ENCODE data around the gene GPC2. TPM values are rescaled to one million over a fixed set of nuclear protein-coding genes. Genes with fewer than 3 reads are reported as not detected.

GPC2 gene
- total and polyA plus RNA-seq, 9 donors: 0.25 to 5.6 (median 3.1) TPM

DNA sequence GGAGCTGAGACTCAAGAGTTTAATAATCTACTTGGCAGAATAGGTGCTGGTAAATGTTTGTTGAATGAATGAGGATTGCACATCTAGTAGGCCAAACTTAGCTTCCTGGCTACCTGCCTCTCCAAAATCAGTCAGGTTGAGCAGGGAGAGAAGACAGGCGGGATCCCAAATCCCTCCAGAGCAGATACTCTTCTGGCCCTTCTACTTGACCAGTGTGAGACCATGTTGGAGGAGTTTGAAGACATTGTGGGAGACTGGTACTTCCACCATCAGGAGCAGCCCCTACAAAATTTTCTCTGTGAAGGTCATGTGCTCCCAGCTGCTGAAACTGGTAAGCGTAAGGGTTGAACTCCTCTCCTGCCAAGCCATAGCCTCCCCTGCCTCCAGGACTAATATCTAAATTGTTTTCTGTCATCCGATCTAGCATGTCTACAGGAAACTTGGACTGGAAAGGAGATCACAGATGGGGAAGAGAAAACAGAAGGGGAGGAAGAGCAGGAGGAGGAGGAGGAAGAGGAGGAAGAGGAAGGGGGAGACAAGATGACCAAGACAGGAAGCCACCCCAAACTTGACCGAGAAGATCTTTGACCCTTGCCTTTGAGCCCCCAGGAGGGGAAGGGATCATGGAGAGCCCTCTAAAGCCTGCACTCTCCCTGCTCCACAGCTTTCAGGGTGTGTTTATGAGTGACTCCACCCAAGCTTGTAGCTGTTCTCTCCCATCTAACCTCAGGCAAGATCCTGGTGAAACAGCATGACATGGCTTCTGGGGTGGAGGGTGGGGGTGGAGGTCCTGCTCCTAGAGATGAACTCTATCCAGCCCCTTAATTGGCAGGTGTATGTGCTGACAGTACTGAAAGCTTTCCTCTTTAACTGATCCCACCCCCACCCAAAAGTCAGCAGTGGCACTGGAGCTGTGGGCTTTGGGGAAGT is 52.6 kb downstream of the GPC2 start:
- Histone ChIP-seq H3K4me1 (ENCODE audit: insufficient read depth) (peaks cover 3% of the 10 kb centered on the region), H3K9me3 (no peaks in the 10 kb centered on the region), H3K4me3 (no peak overlapping the region), H3K27me3 (no peaks in the 10 kb centered on the region), H3K27ac (no peak overlapping the region), H3K36me3 (no peaks in the 10 kb centered on the region)
- no peak for TF ChIP-seq CTCF (IDR thresholded peaks at IDR 0.05)
- TF ChIP-seq EP300 (IDR thresholded peaks at IDR 0.05): no peak
- TF ChIP-seq POLR2A (IDR thresholded peaks at IDR 0.05): no peak
- WGBS, 3 donors: 65 to 78% (median 68%) methylated on average over 4 of the region's 4 CpGs
- intact Hi-C loops (cut with DNase I): no loop called here
- no peak for DNase-seq

DNA sequence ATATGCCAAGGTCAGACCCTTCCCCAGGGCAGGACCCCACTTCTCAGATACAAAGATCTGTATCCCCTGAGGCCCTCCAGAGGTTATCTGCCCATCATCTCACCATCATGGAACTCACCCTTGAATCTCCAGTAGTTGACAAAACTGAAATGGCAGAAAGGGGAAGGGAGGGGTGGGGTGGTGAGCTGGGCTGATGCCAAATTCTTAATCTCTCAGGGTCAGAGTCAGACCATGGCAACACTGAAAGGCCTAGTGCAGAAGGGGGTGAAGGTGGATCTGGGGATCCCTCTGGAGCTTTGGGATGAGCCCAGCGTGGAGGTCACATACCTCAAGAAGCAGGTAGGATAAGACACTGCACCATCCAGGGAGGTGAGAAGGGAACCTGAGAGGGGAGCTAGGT is 54.6 kb downstream of the GPC2 start:
- WGBS, 3 donors: 88 to 94% (median 90%) methylated on average over 1 of the region's 1 CpG
- Histone ChIP-seq H3K27me3 (no peaks in the 10 kb centered on the region), H3K27ac (no peak overlapping the region), H3K4me1 (ENCODE audit: insufficient read depth) (no peaks in the 10 kb centered on the region), H3K36me3 (no peaks in the 10 kb centered on the region), H3K4me3 (no peak overlapping the region), H3K9me3 (no peaks in the 10 kb centered on the region)
- intact Hi-C loops (cut with DNase I): no loop called here
- no peak for DNase-seq
- TF ChIP-seq CTCF (IDR thresholded peaks at IDR 0.05): no peak
- no peak for TF ChIP-seq EP300 (IDR thresholded peaks at IDR 0.05)
- no peak for TF ChIP-seq POLR2A (IDR thresholded peaks at IDR 0.05)

- no peaks in the 10 kb centered on the region for H3K27me3 ChIP-seq
- WGBS, 3 donors: 56 to 69% (median 63%) methylated on average over 13 of the region's 13 CpGs
- no peak overlapping the region for H3K4me3 ChIP-seq
- TF ChIP-seq POLR2A (IDR thresholded peaks at IDR 0.05): no peak
- no peak for TF ChIP-seq EP300 (IDR thresholded peaks at IDR 0.05)
- TF ChIP-seq CTCF (IDR thresholded peaks at IDR 0.05): no peak
- no peaks in the 10 kb centered on the region for H3K36me3 ChIP-seq
- H3K9me3 ChIP-seq: no peaks in the 10 kb centered on the region
- intact Hi-C loops (cut with DNase I): no loop called here
- H3K27ac ChIP-seq: no peak overlapping the region
- H3K4me1 ChIP-seq (ENCODE audit: insufficient read depth): no peaks in the 10 kb centered on the region
- no peak for DNase-seq
Observed at GRCh38 chr7:100122067-100122466, 55.1 kb downstream of the GPC2 start.

- no peaks in the 10 kb centered on the region for H3K4me1 ChIP-seq (ENCODE audit: insufficient read depth)
- 11 to 16% (median 12%) methylated on average over 1 of the region's 1 CpG for WGBS, 3 donors
- no peaks in the 10 kb centered on the region for H3K9me3 ChIP-seq
- no peak for TF ChIP-seq EP300 (IDR thresholded peaks at IDR 0.05)
- no peak for TF ChIP-seq CTCF (IDR thresholded peaks at IDR 0.05)
- TF ChIP-seq POLR2A (IDR thresholded peaks at IDR 0.05): no peak
- intact Hi-C loops (cut with DNase I): no loop called here
- H3K36me3 ChIP-seq: no peaks in the 10 kb centered on the region
- no peak overlapping the region for H3K27ac ChIP-seq
- no peaks in the 10 kb centered on the region for H3K27me3 ChIP-seq
- no peak for DNase-seq
- H3K4me3 ChIP-seq: no peak overlapping the region
Observed at GRCh38 chr7:100120733-100121036, 56.5 kb downstream of the GPC2 start.
